NK-92 treated with Interleukin-12 subunit alpha and Interleukin-12 subunit beta, amount 100 ng/mL, for 24 hours (cell line): ENCODE results near the gene LRCOL1.
A peak's percentile ranks its signal among the peaks of the same experiment; 100 is the strongest.

Experiments used
- DNase-seq: peaks from one replicate; lab custom pipeline; 2025; lab: John Stamatoyannopoulos, UW

Gene LRCOL1

DNA sequence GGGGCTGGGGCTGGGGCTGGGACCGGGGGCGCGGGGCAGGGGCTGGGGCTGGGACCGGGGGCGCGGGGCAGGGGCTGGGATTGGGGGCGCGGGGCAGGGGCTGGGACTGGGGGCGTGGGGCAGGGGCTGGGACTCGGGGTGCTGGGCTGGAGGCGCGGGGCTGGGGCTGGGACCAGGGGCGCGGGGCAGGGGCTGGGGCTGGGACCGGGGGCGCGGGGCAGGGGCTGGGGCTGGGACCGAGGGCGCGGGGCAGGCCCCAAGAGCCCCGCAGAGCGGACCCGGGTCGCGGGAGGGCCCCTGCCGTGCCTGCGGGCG lies 8.6 kb upstream of the LRCOL1 start:
- DNase-seq: no peak

DNA sequence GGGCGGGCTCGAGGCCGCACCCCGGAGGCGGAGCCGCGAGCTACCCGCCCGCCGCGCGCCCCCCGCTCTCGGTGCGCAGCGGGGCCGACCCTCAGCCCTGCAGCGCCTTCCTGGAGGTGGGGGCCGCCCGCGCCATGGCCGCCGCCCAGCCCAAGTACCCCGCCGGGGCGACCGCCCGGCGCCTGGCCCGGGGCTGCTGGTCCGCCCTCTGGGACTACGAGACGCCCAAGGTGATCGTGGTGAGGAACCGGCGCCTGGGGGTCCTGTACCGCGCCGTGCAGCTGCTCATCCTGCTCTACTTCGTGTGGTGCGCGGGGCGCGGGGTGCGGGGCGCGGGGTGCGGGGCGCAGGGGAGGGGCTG lies 8.3 kb upstream of the LRCOL1 start, which contains the start of gene P2RX2:
Gene P2RX2, plus strand, starts transcription at position 94 of the 361 bp plus-strand sequence. Its CDS starts 41 bp downstream, at position 135.
- no peak for DNase-seq

DNA sequence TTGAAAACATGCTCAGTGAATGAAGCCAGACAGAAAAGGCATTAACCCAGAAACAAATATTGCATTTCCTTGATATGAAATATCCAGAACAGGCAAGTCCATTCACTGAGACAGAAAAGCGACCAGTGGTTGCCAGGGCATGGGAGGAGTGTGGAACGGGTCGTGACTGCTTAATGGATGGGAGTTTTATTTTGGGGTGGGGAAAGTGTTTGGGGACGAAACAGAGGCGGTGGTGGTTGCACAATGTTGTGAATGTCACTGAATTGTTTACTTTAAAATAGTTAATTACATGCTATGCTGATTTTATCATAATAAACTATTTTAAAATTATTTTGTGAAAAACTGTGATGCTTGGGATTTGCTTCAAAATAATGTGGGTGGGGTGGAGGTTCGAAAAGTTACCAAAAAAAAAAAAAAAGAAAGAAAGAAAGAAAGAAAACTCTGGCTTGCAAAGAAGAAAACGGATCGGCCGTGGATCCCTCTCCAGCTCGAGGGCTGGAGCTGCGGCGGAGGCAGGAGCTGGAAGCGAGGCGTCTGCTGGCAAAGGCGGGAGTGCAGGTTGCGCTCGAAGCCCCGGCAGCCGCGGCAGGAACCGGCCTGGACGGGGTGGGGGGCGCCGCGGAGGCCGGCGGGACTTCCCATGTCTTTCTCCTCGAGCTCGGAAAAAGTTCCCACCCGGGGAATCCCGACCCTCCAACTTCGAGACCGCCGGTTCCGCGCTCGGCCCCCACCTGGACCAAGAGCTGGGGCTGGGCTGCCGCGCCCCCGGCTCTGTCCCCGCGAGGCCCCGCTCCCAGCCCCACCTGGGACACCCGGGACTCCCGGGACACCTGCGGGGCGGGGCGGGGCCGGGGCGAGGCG lies 7.7 kb upstream of the LRCOL1 start:
- DNase-seq: no peak

GRCh38 chr12:132617135-132617701 lies 6.8 kb upstream of the LRCOL1 start:
- no peak for DNase-seq

DNA sequence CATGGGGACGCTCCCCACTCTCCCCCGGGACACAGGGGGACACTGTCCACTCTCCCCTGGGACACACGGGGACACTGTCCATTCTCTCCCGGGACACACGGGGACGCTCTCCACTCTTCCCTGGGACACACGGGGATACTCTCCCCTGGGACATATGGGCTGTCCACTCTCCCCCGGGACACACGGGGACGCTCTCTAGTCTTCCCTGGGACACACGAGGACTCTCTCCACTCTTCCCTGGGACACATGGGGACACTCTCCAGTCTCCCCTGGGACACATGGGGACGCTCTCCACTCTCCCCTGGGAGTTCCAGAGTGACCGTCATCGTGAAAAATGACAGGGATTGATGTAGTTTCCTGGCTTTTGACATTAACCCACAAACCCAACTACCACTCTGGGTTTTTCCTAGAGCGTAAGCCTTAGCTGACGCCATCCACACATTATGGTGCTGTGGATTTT lies 5.2 kb upstream of the LRCOL1 start:
- no peak for DNase-seq

- DNase-seq: peak; percentile 51
Measured at GRCh38 chr12:132614861-132615578, 4.6 kb upstream of the LRCOL1 start.

GRCh38 chr12:132614029-132614428 lies 3.6 kb upstream of the LRCOL1 start:
- DNase-seq: no peak

GRCh38 chr12:132611620-132612019 lies 1.2 kb upstream of the LRCOL1 start:
- DNase-seq: no peak

- no peak for DNase-seq
Measured at GRCh38 chr12:132610866-132611602, 652 bp upstream of the LRCOL1 start.

- DNase-seq: no peak
Measured at GRCh38 chr12:132608231-132609171, 1.9 kb downstream of the LRCOL1 start.

DNA sequence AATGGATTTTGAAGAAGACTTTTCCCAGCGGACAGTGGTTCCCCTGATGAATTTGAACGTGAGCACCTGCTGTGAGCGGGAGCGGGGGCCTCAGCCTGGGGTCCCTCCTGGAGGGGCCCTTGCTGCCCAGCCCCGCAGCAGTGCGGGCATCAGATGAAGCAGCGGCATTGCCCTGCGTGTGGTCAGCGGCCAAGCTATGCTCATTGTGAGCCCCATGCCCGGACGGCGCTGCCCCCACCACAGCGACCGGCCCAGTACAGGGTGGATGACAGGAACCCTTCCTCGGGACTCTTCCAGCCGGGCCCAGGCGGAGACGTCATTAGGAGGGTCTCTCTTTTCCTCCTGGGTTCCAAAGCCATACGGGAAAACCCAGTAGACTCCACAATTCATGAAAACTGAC lies 3.5 kb downstream of the LRCOL1 start:
- DNase-seq: no peak

GRCh38 chr12:132606466-132606865 lies 3.9 kb downstream of the LRCOL1 start:
- no peak for DNase-seq

- DNase-seq: no peak
Measured at GRCh38 chr12:132605892-132606291, 4.5 kb downstream of the LRCOL1 start.

DNA sequence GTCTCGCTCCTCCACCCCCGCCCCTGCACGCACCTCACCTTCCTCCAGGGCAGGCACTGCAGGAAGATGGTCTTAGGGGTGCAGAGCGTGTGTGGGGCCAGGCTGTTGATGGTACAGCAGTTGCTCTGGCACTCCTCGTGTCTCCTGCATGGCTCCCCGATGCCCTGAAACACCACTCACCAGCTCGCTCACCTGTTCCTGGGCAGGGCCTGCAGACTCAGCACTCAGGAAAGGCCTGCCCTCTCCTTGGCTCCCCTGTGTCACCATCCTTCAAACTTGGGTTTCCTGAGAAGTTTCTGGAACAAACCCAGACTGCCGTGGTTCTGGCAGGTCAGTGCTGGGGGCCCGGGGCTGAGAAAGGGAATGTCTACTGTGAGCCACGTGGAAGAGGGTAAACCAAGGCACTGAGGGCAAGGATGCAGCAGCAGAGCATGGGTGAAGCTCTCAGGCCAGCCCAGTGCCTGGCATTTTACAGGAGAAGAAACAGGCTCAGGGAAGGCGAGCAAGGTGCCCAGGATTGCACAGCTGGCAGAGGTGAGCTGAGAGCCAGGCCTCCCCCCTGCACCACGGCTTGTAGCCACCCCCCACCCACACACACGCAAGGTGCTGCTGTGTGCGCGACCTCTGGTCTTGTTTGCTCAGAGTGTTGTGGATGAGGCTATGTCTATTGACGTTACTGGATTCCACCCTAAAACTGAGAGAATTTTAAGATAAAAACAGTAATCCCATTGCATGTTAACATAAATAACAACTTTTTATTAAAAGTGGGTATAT lies 5.5 kb downstream of the LRCOL1 start:
- DNase-seq: no peak

DNA sequence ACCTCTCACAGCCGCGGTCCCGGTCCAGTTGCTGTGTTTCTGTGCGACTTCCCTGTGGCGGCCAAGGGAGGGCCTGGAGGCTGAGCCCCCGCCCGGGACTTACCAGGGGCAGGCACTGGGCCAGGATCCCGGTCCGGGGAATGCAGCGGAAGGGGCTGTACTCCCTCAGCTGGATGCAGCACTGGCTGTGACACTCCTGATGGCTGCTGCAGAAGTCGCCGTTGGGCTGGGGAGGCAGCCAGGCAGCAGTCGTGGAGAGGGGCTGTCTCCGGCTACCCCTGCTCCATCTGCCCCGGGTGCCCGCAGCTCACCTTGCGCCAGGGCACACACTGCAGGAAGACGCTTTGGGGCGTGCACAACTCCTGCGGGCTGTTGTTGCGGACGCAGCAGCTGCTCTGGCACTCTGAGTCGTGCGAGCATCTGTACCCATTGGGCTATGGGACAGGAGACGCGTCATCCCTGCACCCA lies 6.2 kb downstream of the LRCOL1 start:
- DNase-seq: no peak

GRCh38 chr12:132603240-132604150 lies 6.9 kb downstream of the LRCOL1 start:
- peak; percentile 10 for DNase-seq

- DNase-seq: no peak
Measured at GRCh38 chr12:132602572-132603239, 7.7 kb downstream of the LRCOL1 start.

DNA sequence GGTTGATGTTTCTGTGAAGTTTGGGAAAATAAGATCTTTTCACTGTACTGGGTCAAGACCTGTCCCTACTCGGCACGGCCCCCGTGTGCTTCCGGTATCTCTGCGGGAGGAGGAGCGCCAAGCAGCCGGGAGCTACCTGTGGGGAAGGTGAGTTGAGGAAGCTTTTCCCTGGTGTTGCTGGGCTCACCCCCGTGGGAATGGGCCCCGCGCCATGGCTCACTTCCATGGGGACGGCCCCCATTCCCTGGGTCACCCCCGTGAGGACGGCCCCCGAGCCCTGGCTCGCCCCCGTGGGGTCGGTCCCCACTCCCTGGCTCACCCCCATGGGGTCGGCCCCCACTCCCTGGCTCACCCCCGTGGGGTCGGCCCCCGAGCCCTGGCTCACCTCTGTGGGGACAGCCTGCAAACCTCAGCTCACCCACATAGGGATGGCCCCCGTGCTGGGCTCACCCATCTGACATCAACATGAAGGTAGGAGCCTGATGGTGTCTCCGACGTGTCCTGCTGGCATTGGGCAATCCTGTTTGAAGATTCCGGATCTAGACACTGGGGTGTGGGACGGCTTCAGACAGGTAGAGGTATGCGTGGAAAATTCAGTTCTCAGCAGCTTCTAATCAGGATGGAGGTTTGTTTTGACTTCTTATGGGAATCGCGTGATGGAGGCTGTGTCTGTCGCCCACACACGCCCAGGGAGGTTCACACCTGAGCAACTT lies 9.1 kb downstream of the LRCOL1 start:
- DNase-seq: no peak
